NCI-H2196 treated with DMSO at 0.1 percent for 48 hours (cell line): Measurements from ENCODE around the gene TBRG4.
A peak's percentile ranks its signal among the peaks of the same experiment; 100 is the strongest.

Experiments used
- DNase-seq: peaks from one replicate; lab custom pipeline; 2025; ENCODE audit not compliant: unreplicated experiment; lab: John Stamatoyannopoulos, UW

The TBRG4 gene

GRCh38 chr7:45145881-45146280, 34.4 kb upstream of the TBRG4 start:
- DNase-seq = no peak

- DNase-seq = no peak
Measured at GRCh38 chr7:45143616-45144015, 32.1 kb upstream of the TBRG4 start.

- no peak for DNase-seq
Measured at GRCh38 chr7:45140827-45141226, 29.3 kb upstream of the TBRG4 start.

DNA sequence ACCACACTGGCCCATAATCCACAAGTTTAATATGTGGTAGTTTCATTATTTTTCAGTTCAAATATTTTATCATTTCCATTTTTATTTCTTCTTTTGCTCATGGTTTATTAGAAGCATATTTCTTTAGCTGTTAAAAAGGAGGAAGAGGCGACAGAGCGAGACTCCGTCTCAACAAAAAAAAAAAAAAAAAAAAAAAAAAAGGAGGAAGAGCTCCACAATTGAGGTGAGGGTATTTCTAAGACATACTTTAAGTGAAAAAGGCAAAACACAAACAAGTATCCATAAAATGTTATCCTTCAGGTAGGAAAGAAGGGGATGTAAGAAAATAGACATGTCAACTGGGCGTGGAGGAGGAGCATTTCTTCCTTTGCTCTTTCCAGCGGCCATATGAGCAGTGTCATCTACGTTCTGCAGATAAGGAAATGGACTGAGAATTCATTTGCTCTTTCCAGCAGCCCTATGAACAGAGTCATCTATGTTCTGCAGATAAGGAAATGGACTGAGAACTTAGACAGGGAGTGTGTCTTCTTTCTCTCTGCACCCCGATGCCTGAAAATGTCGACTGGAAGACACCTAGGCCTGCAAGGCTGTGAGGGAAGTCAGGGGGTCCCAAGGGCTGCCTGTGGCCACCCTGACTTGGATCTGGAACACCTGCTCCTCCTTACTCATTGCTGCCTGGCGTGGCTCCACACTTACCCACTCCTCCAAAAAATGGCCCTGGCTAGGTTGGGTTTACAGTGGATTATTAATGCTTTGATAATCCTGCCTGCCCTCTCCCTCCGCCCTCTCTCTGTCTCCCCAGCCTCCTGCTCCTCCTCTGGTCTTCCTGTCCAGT, 27.2 kb upstream of the TBRG4 start:
- no peak for DNase-seq

DNA sequence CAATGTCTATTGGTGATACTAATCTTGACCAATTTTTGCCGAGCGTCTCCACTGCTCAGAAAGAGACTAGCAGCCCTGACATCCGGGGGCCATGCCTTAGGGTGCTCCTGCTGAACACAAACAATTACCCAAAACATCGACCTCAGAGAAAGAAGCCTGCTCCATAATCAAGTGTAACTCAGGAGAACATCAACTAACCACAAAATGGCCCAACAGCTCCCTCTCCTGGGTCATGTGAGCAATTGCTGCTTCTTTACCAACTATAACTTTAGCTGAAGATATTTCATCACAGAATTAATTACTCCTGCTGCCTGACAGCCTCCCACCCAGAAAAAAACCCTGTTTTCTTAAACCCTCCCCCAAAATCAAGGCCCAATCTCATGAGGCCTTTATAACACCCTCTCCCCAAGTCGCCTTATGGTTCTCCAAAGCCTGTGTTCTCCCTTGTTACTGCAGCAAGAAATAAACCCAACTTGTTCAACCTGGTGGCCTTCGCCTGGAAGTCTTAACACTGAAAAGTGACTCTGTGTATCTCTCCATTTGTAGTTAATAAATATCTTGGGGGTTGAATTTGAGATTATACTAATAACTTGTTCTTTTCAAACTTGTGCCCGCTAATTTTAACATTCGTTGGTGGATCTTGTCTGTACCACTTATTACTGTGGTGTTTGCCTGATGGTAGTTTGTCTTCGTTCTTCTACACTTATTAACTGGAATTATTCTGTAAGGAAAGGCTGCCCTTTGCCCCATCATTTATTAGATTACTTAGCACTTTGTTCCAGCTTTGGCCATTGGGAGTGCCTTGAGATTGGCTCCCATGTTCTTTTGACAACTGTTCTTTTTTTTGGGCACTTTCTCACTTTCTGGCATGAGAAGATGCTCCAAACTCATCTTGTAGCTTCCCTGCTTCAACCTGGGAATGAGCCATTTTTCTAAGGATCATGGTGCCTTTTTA, 24.9 kb upstream of the TBRG4 start:
- DNase-seq = peak; percentile 68

GRCh38 chr7:45133877-45134276, 22.4 kb upstream of the TBRG4 start:
- no peak for DNase-seq

GRCh38 chr7:45133352-45133751, 21.9 kb upstream of the TBRG4 start:
- DNase-seq = no peak

- DNase-seq = no peak
Measured at GRCh38 chr7:45132708-45133320, 21.3 kb upstream of the TBRG4 start.

- DNase-seq = no peak
Measured at GRCh38 chr7:45131891-45132290, 20.4 kb upstream of the TBRG4 start.

DNA sequence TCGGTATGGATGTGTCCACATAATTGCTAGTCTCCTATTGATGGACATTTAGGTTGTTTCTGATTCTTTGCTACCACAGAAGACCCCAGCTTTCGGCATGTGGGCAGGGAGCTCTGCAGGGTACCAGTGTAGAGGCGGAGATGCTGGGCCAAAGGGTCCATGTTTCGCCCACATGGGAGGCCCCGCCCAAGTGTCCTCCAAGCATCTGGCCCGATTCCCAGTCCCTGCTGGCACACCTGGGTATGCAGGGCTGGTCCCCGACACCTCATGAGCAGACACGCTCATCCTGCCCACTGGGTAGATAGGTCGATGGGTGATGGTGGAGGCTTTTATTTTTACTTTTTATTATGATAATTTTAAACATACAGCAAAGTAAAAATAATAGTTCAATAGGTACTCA, 19.4 kb upstream of the TBRG4 start:
- DNase-seq = no peak

DNA sequence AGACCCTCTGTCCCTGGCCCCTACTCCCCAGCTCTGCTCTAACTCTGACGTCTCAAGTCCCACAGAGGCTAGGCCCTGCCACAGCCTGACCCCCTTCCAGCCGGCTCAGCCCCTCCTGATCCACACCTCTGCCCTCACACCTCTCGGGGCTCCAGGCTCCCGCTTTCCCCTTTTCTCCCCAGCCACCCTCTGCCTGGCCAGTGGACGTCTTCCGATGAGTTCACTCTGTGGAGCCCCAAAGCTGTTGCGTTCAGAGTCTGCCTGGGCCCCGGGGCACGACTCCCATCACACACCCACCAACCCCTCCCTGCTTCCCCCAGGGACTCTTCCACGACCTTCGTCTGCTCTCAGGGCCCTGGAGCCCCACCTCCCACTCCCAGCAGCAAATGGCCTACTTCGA, 18.4 kb upstream of the TBRG4 start:
- DNase-seq = no peak

GRCh38 chr7:45129181-45129800, 17.8 kb upstream of the TBRG4 start:
- DNase-seq = no peak

- DNase-seq = no peak
Measured at GRCh38 chr7:45126920-45127319, 15.4 kb upstream of the TBRG4 start.

GRCh38 chr7:45126201-45126600, 14.7 kb upstream of the TBRG4 start:
- no peak for DNase-seq

DNA sequence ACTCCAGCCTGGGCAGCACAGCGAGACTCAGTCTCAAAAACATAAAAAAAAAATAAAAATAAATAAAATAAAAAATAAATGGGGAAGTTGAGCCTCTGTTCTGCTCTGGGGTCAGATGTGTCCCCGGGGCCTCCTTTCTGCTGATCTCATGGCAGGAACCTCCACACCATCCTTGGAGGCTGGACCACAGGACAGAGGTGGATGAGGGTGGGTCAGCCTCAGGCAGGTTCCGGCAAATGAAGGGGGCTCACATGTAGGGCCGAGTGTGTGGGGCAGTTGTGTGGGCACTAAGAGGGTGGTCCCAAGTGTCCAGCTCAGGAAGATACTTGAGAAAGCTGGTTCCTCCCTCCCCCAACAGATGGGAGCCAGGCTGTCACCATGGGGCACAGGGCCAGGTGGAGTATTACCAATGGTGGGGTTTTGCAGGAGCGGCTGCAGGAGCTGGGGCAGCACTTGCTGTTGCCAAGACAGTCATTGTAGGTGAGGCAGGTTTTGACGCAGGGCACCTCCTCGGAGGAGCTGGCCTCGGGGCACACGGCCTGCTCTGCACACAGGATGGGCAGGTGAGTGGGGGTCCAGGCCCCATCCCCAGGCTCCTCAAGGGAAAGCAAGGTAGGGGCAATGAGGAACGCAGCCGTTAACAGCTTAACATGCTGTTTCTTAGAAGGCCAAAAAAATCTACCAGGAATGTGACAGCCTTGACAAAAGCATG, 13.9 kb upstream of the TBRG4 start:
- no peak for DNase-seq

DNA sequence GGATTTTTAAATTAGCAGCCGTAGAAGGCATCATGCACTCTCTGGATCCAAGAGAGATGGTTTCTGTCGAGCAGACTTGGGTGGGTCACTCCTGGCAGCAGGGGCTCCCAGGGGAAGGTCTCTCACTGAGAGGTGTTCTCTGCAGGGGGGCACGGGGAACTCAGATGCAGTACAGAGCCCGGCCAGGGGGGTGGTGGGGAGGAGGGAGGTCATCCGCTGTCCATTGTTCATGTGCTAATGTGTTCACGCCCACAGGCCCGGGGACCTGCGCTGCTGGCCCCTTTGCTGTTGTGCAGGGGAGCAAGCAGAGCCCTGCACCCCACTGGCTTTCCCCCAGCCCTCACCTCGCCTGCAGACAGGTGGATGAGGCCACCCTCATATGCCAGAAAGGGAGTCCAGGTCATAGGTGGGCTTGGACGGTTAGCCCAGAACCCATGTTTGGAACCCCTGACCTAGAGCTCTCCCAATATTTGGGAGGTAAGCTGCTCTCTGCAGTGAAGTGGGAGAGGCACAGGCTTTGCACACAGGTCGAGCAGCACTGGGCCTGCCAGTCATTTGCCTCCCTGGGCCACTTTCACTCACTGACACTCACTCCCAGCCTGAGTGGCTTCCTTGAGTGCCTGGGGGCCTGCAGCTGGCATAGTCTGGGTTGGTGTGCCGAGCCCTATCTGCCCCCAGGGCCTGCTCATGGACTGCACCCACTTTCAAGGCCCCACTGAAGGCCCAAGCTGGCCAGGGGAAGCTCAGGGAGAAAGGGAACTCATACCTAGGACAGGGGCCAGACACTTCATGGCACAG, 12.6 kb upstream of the TBRG4 start:
- no peak for DNase-seq

DNA sequence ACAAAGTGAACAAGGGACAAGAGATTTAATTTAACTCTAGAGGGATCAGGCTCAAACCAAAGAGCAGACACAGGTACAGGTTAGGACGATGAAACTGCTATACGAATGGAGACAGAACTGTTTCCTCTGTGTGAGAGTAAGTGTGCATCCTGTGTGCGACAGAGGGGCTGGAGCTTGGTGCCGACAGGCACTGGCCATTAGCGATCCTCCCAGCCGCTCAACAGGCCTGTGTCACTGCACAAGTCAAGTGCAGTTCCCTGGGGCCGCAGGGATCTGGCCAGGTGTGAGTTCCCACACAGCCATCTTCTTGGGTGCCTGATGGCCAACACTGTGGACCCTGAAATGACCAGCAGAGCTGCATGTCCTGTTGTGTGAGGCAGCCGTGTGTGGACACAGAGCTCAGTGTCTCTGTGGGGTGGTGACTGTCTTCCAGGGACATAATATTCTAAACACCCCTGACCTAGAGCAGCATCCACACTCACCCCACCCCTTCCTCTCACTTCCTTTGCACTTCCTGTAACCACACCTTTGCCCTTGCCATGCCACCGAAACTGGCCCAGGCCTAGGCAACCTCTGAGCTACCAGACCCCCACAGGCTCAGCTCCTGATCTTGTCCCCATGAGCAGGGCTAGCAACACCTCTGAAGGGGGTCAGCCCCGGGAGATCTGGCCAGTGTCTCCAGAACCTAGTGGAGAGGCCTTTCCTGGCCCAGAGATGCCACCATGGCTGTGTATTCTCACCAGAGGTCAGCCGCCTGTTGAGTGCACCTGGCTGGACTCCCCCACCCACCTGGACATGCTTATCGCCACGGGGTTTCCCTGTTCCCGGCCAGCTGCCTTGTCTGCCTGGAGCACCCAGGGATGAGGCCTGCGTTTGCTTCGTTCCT, 11.7 kb upstream of the TBRG4 start:
- DNase-seq = no peak

- DNase-seq = no peak
Measured at GRCh38 chr7:45119550-45119949, 8.1 kb upstream of the TBRG4 start.

DNA sequence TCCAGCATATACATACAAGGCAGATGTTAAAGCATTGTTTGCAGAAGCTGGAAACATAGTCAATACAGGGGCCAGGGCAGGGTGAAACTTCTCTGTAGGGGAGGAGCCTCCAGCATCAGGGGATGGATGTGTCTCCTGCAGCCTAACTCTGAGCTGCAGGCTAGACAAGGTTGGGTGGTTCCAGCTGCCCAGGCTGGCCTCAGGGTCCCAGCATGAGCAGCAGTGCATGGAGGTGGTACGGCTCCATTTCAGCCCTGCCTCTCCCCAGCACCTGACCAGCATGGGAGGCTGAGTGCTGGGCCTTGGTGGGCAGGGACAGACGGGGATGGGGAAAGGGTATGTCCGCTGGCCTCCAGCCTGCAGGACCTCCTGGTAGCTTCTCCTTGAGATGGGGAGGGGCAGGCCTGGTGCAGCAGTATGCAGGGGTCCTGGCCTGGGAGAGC, 7.4 kb upstream of the TBRG4 start:
- DNase-seq = no peak
